Activated CD8-positive, alpha-beta memory T cell treated with anti-CD3 and anti-CD28 coated beads, Interleukin-2, amount 50 U/mL, for 24 hours (primary cell): Measurements from ENCODE around the gene SLC25A28.
"Not testable (repeated sequence)": the region's sequence is repeated elsewhere in the genome, so short reads cannot be mapped to it uniquely, and the experiment has no call there.

Experiments
- DNase-seq: peaks from one replicate; pipeline ENCODE4 v3.0.0-alpha.2; 2020; ENCODE audit errors: extremely low read depth

SLC25A28 gene

DNA sequence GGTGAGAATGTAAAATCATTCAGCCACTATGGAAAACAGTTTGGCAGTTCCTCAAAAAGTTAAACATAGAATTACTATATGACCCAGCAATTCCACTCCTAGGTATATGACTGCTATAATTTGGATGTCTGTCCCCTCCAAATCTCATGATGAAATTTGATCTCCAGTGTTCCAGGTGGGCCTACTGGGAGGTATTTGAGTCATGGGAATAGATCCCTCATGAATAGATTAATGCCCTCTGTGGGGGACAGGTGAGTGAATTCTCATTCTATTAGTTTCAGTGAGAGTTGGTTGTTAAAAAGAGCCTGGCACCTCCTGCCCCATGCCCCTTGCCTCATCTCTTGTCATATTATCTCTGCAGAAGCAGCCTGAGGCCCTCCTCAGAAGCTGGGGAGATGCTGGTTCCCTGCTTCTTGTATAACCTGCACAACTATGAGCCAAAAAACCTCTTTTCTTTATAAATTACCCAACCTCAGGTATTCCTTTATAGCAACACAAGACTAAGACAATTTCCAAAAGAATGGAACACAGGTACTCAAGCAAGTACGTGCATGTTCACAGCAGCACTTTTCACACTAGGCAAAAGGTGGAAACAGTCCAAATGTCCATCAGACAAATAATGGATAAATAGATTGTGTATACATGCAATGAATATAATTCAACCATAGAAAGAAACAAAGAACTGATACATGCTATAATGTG is 8.8 kb upstream of the SLC25A28 start:
- no peak for DNase-seq

DNA sequence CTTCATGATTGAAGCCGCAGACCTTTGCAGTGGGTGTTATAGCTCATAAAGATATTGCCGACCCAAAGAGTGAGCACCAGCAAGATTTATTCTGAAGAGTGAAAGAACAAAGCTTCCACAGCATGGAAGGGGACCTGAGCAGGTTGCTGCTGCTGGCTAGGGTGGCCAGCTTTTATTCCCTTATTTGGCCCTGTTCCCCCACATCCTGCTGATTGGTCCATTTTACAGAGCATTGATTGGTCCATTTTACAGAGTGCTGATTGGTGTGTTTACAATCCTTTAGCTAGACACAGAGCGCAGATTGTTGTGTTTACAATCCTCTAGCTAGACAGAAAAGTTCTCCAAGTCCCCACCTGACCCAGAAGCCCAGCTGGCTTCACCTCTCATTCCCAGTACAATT is 4.9 kb upstream of the SLC25A28 start:
- DNase-seq: not testable (repeated sequence)

DNA sequence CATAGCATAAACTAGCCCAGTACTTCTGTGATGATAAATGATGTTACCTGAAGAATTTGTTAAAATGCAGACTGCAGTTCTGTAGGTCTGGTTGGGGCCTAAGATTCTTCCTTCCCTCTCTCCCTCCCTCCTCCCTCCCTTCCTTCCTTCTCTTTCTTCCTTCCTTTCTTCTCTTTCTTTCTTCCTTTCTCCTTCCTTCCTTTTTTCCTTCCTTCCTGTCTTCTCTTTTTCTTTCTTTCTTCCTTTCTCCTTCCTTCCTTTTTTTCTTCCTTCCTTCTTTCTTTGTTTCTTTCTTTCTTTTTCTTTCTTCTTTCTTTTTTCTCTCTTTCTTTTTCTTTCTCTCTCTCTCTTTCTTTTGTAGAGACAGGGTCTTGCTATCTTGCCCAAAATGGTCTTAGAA is 3.7 kb upstream of the SLC25A28 start:
- DNase-seq: no peak

DNA sequence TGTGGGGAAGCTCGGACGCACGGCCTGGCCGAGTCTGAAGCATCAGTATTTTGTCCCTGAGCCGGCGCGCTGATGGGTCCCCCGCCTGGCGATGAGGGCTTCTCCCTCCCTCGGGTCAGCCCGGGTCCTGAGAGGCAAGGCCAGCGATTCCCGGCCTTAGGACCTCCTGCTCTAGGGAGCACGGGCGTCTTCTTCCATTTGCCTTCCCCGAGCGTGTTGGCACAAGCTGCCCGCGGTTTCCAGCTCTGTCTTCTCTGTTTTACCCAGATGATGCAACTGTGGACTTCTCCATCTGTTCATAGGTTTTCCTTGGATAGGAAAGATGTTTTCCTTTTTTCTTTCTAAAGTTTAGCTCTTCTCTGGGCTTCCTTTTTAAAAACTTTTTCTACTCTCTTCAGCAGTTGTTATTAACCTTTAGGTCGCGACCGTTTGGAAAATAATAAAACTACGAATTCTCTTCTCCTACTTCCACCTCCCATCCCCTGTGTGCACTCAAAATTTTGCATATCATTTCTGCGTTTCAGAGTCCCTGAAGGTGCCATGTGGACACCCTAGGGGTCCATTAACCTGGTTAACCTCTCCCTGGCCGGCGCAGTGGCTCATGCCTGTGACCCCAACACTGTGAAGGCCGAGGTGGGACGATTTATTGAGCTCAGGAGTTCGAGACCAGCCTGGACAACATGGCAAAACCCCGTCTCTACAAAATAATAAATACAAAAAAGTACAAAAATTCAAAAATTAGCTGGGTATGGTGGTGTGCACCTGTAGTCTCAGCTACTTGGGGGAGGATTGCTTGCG is 1.4 kb upstream of the SLC25A28 start:
- no peak for DNase-seq

DNA sequence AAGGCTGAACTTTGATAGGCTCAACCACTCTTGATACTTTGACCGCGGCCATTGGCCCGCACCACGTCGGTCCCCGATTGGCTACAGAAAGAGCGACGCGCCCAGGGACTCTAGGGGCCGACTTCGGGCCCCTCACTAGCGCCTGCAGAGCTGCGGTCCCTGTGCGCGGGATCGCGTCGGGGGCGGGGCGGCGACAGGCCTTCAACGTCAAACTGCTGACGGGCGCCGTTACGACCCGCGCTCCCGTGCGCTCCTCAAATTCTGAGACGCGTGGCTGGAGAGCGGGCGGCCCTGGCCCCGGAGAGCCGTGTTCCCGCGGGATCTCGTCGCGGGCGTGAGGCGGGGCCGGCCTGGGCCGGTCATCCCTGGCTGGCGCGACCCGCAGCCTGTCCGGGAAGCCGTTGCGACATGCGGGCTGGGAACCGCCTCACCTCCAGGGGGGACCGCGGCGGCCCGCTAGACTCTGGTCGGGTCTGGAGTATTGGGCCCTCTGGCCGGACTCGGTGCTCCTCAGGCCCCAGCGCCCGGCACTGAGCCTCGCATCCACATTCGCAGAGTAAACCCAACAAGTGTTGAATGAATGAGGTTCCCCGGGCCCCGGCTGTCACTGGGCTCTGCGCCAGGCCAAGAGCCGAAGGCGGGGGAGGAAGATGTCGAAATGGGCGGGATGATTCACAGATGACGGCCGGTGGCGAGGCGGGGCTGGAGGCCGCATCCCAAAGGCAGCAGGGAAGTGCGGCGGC is 643 bp upstream of the SLC25A28 start:
- DNase-seq: peak; percentile 82

DNA sequence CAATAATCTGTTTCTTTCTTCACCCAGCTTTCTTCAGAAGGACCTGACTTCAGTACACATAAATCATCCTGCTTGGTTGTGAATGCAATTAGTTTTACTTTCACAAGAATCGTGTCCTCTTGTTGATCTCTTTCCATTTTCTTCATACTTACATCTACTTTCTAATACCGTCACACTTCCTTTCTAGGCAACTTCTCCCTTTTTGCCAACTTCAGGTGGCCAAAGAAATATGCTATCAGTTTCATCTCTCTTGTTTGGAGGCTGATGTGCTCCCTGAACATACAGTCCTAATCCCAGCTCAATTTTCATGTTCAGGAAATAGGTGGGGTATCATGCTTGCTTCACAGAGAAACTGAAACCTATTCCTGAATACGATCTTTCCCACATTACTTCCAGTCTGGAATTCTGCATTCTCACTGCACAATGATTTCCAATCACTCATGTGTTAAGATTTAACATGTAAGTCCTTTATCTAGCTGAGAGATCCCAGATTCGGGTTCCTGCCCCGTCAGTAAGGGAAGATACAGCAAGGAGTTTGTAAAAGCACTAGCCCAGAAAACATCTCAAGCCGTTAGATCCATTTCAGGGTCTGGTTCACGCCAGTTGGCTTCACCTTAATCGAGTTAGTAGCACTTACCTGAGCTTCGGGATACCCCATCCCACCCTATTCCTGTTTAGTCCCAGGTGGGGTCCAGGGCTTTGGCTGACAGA is 994 bp downstream of the SLC25A28 start:
- DNase-seq: no peak

DNA sequence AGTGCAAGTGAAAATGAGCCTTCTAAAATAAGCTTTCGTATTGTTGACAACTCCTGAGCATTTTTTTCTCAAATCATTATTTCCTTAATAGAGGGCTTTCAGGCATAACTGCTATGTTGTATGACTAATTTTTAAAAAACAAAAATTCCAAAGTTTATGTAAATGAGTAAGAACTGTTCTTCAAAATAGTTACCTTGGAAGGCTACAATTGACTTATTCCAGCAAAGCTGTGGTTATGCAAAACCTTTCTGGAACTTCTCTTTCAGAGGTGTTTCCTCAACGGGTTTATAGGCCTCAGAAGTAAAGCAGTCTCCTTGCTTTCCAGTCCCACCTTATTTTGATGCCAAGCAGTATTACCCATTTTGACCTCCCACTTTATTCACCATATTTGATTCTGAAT is 2.5 kb downstream of the SLC25A28 start:
- no peak for DNase-seq

DNA sequence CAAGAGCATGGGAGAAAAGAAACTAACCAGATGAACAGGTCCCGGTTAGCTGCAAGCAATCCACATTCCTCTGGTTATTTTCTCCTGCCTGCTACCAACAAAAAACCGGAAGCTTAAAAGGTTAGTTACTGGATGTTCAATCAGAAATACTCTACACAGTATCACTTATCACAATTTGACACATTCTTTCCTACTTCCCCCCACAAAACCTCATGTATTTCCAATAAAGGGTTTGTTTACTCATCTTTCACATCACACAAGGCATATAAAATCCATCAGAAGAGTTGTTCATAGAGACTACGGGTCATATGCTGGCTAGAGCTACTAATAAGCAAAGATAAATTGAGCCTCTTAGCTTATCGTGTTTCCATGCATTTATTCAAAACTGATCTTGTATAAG is 4.8 kb downstream of the SLC25A28 start:
- DNase-seq: no peak

DNA sequence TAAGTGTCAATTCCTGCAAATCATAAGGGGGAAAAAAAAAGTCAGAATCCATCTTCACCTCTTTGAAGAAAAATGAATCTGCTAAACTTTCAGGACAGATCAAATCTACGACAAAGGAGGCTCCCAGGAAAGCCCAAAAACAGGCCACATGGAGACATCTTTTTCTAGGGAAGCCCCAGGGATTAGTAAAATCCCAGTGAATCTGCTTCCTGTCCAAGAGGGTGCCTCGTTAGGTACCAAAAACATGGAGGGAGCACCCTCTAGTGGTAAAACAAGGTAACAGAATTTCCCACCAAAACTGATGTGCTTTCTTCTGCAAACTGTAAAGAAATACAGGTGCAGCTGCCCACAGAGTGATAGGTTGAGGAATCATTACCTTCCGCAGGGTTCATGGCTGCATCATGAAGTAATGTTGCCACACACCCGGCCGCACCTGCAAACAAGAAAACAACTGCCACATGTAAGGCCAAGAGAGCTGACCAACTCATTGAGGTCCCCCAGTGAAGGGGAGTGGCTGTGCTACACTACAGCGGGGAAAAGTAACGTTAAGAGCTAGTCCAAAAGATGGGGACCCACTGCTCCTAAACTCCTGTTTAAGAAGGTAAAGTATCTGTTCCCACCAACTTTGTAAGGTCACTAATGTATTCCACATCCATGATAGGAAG is 7.9 kb downstream of the SLC25A28 start:
- DNase-seq: no peak

DNA sequence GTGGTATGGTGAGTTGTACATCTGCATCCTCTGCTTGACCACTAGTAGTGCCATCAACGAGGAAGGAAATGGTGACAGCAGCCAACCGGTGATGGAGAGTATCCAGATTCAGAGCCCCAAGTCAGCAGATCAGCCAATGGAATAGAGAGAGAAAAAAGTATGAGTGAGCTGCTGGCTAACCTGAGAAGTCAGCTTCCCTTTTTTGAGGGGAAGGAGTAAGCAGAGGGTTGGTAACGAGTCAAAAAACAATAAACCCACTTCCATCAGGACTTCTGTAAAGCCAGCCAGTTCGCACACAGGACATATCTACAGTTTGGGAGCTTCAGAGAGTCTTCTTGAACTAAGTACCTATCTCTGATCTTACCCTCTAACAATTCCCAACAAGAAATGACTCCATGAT is 8.9 kb downstream of the SLC25A28 start:
- DNase-seq: no peak

DNA sequence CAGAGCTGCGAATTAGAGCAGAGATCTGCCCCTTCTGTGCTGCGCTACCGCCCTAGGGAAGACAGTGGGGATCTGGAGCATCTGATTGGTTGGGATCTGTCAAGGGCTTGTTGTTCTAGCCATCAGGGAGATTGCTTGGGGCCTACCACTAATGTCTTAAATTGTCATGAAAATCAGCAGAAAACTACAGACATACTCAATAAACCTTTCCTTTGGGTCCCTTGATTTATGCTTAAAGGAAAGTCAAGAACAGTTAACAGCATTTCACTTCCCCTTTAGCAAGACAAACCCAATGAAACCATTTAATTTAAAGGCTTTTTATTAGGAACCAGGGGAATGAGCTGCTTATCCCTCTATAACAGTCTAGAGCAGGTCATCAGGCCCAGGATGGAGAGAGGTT is 10.0 kb downstream of the SLC25A28 start:
- DNase-seq: no peak

DNA sequence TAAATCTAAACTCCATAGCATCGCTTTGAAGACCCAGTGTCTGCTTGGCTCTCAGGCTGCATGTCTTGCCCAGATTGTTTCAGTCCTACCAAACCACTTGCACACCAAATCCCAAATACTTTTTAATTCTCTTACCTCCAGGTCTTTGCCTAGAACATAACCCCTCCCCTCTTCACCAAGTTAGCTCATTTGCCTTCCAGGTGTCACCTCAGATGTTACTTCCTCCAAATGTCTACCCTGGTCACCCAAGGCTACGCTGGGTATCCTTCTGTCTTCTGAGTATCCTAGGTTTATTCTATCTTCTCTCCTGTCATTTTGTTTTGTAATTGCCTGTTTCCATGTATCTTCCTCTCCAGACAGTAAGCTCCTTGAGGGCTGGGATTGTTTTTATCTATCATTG is 11.1 kb downstream of the SLC25A28 start:
- no peak for DNase-seq

DNA sequence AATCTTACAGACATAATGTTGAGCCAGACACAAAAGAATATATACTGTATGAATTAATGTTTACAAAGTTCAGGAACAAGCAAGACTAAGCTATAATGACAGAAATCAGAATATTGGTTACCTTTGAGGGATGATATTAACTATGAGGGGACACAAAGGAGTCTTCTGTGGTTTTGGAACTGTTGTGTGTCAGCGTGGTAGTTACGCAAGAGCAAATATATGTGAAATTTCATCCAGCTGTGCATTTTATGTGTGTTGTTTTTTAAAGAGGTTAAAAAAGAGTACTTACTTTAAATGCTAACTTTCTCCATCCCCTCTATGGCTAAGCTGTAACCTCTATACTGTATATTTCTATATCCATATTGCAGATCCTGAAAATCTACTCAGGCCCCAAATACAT is 14.9 kb downstream of the SLC25A28 start:
- DNase-seq: no peak

DNA sequence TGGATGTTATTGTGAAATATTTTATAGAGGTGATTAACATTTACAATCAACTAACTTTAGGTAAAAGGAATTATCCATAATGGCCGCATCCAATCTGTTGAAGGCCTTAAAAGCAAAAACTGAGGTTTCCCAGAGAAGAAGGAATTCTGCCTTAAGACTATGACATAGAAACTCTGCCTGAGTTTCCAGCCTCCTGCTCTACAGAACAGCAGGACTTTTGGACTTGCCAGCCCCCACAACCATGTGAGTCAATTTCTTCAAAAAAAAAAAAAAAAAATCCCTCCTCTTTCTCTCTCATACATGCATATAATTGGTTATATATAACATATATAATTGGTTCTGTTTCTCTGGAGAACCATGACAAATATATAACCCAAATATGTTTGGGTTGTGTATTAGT is 15.4 kb downstream of the SLC25A28 start:
- DNase-seq: no peak

DNA sequence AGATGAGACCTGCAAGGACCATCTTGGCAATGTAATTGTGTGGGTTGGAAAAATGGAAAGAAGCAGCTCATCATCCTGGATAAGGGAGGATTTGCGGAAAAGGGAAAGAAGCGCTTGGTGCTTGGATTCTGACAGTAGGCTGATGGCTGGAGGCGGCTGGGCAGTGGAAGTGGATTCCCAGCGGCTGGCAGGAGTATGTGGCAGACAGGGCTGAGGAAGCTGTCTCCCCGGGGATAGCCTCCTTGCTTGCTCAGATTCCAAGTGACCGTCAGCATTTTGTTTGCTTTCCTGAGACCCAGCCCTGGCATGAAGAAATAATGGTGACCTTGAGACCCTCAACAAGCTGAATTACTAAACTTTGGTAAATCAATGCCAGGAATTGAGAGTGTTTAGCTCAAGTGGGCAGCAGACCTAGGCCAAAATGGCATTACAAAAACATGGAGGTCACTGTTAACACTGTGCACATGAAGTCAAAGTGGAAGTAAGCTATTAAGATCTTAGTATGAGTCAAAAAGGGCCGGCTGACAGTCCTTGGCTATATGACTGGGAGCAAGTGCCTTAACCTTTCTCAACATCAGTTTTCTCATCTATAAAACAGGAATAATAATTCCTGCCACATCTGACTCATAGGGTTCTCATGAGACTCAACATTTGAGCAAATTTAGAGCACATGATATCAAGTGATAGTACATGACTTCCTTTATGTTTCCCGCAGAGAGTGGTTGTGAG is 21.3 kb downstream of the SLC25A28 start:
- DNase-seq: no peak

DNA sequence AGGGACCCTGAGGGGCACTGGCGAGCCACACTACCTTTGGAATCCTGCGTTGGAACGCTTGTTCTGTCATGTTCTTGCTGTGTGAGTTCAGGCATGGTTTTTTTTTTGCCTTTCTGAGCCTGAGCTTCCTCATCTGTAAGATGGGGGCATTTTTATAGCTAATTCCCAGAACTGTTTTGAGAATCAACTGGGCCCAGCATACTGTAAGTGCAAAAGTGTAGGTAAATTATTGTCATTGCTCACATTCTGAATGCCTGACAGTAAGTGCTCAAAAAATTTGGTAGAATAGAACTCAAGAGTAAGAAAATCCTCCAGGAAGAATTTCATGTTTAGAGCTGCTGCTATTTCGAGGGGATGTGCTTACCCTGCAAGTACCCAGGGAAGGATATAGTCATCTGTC is 22.2 kb downstream of the SLC25A28 start:
- no peak for DNase-seq

DNA sequence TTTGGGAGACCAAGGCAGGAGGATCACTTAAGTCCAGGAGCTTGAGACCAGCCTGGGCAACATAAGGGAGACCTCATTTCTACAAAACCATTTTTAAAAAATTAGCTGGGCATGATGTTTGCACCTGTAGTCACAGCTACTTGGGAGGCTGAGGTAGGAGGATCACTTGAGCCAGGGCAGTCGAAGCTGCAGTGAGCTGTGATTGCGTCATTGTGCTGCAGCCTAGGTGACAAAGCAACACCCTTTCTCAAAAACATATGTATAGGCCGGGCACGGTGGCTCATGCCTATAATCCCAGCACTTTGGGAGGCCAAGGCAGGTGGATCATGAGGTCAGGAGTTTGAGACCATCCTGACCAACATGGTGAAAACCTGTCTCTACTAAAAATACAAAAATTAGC is 23.5 kb downstream of the SLC25A28 start:
- DNase-seq: not testable (repeated sequence)

DNA sequence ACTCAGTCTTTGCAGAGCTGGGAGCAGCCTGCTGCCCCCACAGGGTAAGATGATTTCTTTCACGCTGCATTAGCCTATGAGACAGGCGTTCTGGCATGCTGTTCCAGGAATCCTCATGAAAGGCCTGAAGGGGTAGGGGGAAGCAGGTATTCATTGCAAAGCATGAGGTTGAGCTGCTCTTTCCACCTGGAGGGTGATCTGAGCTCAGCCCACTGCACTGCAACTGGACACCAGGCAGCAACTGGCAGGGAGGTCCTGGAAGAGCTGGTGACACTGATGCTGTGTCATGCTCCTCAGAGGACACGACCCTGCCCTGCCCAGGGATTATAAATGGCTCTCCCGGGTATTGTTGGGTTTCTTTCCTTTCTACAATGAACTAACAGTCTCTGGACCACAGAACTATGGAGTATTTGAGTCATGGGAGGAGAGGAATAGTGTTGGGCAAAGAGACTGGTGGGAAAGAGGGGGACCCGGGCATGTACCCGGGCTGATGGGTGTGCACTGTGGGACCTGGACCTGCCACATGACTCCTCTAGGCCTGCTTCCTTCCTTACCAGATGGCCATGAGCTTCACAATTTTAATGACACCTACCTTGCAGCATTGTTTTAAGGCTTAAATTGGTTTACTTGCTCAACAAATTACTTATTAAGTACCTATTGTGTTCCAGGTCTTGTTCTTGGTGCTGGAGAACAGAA is 24.3 kb downstream of the SLC25A28 start:
- no peak for DNase-seq

DNA sequence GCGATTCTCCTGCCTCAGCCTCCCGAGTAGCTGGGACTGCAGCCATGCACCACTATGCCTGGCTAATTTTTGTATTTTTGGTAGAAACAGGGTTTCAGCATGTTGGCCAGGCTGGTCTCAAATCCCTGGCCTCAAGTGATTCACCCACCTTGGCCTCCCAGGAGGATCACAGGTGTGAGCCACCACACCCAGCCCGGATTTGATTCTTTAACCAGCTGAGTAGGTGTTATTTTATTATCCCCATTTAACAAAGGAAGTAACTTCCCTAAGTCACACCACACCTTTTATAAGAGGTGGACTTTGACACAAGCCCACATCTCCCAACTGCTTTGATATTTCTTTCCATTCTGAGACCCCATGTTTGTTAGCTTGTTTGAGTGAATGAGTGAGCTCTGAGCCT is 25.0 kb downstream of the SLC25A28 start:
- DNase-seq: no peak

DNA sequence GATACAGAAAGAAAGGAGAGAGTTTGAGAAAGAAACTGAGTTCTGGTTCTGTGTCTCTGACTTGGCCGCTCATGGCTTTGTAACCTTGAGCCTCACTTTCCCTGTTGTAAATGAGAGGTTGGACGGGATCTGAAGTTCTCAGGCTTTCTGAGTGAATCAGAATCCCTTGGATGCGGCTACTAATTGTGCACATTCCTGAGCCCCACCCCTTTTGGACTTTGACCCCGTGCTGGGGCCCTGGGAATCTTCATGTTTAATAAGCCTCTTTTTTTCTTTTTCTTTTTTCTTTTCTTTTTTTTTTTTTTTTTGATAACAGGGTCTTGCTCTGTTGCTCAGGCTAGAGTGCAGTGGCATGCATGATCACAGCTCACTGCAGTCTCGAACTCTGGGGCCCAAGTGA is 26.9 kb downstream of the SLC25A28 start:
- DNase-seq: no peak
